Thoracic aorta (tissue), 2 donors: Measurements from ENCODE around the gene ABTB2. TPM values are rescaled to one million over a fixed set of nuclear protein-coding genes. Genes with fewer than 3 reads are reported as not detected.

ENCODE experiments used
- ATAC-seq: fragments of 150-250 bp; one replicate; pipeline ENCODE4 v1.8.0; 2017; ENCODE audit warnings: low read depth; ENCODE audit not compliant: insufficient number of reproducible peaks, low FRiP score
- DNase-seq: peaks from one replicate; pipeline ENCODE4 v3.0.0-alpha.2; 2020; ENCODE audit warnings: low spot score
- H3K27ac ChIP-seq, 2 donors: fragments of 200-600 bp; sonication (generic); 1 replicate in 1 of 2; 2 replicates in 1 of 2; pipeline ENCODE4 v1.5.1; 2016; ENCODE audit warnings: mild to moderate bottlenecking in 2 of 2, moderate library complexity in 2 of 2
- H3K27me3 ChIP-seq: fragments of 200-600 bp; sonication (generic); replicated peaks from 2 replicates; pipeline ENCODE4 v1.6.0; 2016; ENCODE audit warnings: mild to moderate bottlenecking; ENCODE audit not compliant: insufficient read depth
- H3K36me3 ChIP-seq: fragments of 200-600 bp; sonication (generic); one replicate; pipeline ENCODE4 v1.5.1; 2016
- H3K4me1 ChIP-seq, 2 donors: fragments of 200-600 bp; sonication (generic); 1 replicate in 1 of 2; 2 replicates in 1 of 2; pipeline versions ENCODE4 v1.5.1 to v1.6.0; 2016; ENCODE audit warnings: low read depth in 2 of 2, mild to moderate bottlenecking in 1 of 2; ENCODE audit not compliant: control insufficient read depth in 1 of 2
- H3K4me3 ChIP-seq: fragments of 200-600 bp; sonication (generic); 2 replicates; pipeline ENCODE4 v1.5.1; 2016; ENCODE audit warnings: mild to moderate bottlenecking
- H3K9me3 ChIP-seq: fragments of 200-600 bp; sonication (generic); 2 replicates; pipeline ENCODE4 v1.5.1; 2016
- CTCF ChIP-seq: fragments of 200-600 bp; sonication (generic); IDR thresholded peaks from one replicate; pipeline ENCODE4 v1.5.1; 2019; ENCODE audit warnings: antibody characterized with exemption
- total RNA-seq, 2 donors: library from RNA; depleted of rRNA; stranded (reverse); fragments of >200 nt; gene quantifications; one replicate each; pipeline versions ENCODE4 v1.1.0 to v1.2.3, GENCODE V29; 2016

Gene ABTB2
- total RNA-seq, 2 donors from 2014 or later, result 12.3 to 31.0 TPM

GRCh38 chr11:34162493-34162820, 195.4 kb downstream of the ABTB2 start:
- DNase-seq (no peak), ATAC-seq (no peak)
- Histone ChIP-seq H3K4me3 (no peak overlapping the region), H3K36me3 (peaks cover 28% of the 10 kb centered on the region), H3K27ac (no peak overlapping the region), H3K27me3 (no peaks in the 10 kb centered on the region), H3K9me3 (no peaks in the 10 kb centered on the region), H3K4me1 (peaks cover 0 to 4% of the 10 kb centered on the region in 2 donors)
- no peak for TF ChIP-seq CTCF

- no peak for ATAC-seq
- Histone ChIP-seq H3K4me1 (peaks cover 0 to 9% of the 10 kb centered on the region in 2 donors), H3K27me3 (no peaks in the 10 kb centered on the region), H3K4me3 (no peak overlapping the region), H3K36me3 (peaks cover 23% of the 10 kb centered on the region), H3K27ac (no peak overlapping the region), H3K9me3 (no peaks in the 10 kb centered on the region)
- no peak for DNase-seq
- TF ChIP-seq CTCF, result no peak
These were observed 195.9 kb downstream of the ABTB2 start for GRCh38 chr11:34161812-34162492.

- peaks cover 0 to 14% of the 10 kb centered on the region in 2 donors for H3K4me1 ChIP-seq
- no peak overlapping the region for H3K27ac ChIP-seq
- no peaks in the 10 kb centered on the region for H3K27me3 ChIP-seq
- peaks cover 19% of the 10 kb centered on the region for H3K36me3 ChIP-seq
- H3K9me3 ChIP-seq, result no peaks in the 10 kb centered on the region
- ATAC-seq (no peak), DNase-seq (no peak)
- TF ChIP-seq CTCF, result no peak
- H3K4me3 ChIP-seq, result no peak overlapping the region
These were observed 196.4 kb downstream of the ABTB2 start for GRCh38 chr11:34161361-34161760.

- peaks cover 19% of the 10 kb centered on the region for H3K36me3 ChIP-seq
- no peaks in the 10 kb centered on the region for H3K27me3 ChIP-seq
- ATAC-seq (no peak), DNase-seq (no peak)
- no peak for TF ChIP-seq CTCF
- no peak overlapping the region for H3K27ac ChIP-seq
- H3K4me3 ChIP-seq, result no peak overlapping the region
- H3K4me1 ChIP-seq, result peaks cover 4 to 20% of the 10 kb centered on the region in 2 donors
- H3K9me3 ChIP-seq, result no peaks in the 10 kb centered on the region
These were observed 197.0 kb downstream of the ABTB2 start for GRCh38 chr11:34160791-34161190.

- ATAC-seq, result no peak
These were observed 197.6 kb downstream of the ABTB2 start for GRCh38 chr11:34160049-34160721.

More at GRCh38 chr11:34160049-34160721, 197.6 kb downstream of the ABTB2 start:
- Histone ChIP-seq H3K27ac (no peak overlapping the region), H3K4me1 (peaks cover 10 to 26% of the 10 kb centered on the region in 2 donors), H3K9me3 (no peaks in the 10 kb centered on the region), H3K36me3 (peaks cover 19% of the 10 kb centered on the region), H3K27me3 (no peaks in the 10 kb centered on the region), H3K4me3 (no peak overlapping the region)
- no peak for TF ChIP-seq CTCF
- DNase-seq, result no peak
